Measurements from ENCODE around the gene PRAME.

Gene PRAME

GRCh38 chr22:22554587-22555284 is 4.3 kb downstream of the PRAME start:
- no peak overlapping the region for H3K4me3 ChIP-seq
- H3K27ac ChIP-seq = no peak overlapping the region
- DNase-seq (ENCODE audit: low spot score) = no peak
- TF ChIP-seq CTCF (IDR thresholded peaks at IDR 0.05) = no peak

- Histone ChIP-seq H3K27ac (no peak overlapping the region), H3K4me3 (no peak overlapping the region)
- no peak for DNase-seq (ENCODE audit: low spot score)
- TF ChIP-seq CTCF (IDR thresholded peaks at IDR 0.05) = no peak
These were observed 5.1 kb downstream of the PRAME start for GRCh38 chr22:22553735-22554586.

- DNase-seq (ENCODE audit: low spot score) = no peak
- Histone ChIP-seq H3K27ac (no peak overlapping the region), H3K4me3 (no peak overlapping the region)
- TF ChIP-seq CTCF (IDR thresholded peaks at IDR 0.05) = no peak
These were observed 5.9 kb downstream of the PRAME start for GRCh38 chr22:22553141-22553540.

DNA sequence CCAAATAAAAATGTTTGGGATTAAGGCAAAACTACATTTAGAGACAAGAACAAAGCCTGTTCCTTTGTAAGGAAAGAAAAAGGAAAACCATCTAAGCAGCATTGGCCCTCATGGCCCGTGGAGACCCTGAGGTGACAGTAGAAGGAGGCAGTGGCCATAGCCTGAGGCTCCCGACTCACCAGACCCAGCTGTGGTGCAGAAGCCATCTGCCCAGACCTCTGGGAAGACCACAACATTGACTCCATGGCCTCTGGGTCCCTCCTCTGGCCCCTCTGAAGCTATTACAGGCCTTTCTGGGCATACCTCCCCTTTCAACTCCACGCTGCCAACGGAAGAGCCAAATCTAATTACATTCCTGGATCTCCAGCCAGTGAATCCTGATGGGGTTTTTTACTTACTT is 6.4 kb downstream of the PRAME start:
- TF ChIP-seq CTCF (IDR thresholded peaks at IDR 0.05) = no peak
- no peak overlapping the region for H3K4me3 ChIP-seq
- no peak for DNase-seq (ENCODE audit: low spot score)
- H3K27ac ChIP-seq = no peak overlapping the region

GRCh38 chr22:22550789-22551434 is 8.2 kb downstream of the PRAME start:
- DNase-seq (ENCODE audit: low spot score) = no peak
- no peak for TF ChIP-seq CTCF (IDR thresholded peaks at IDR 0.05)
- H3K27ac ChIP-seq = no peak overlapping the region
- no peak overlapping the region for H3K4me3 ChIP-seq

- Histone ChIP-seq H3K27ac (no peak overlapping the region), H3K4me3 (no peak overlapping the region)
- no peak for TF ChIP-seq CTCF (IDR thresholded peaks at IDR 0.05)
- no peak for DNase-seq (ENCODE audit: low spot score)
These were observed 10.2 kb downstream of the PRAME start for GRCh38 chr22:22548910-22549309.

Data from coronary artery (tissue), 2 donors.